Epithelial cell of esophagus (primary cell): ENCODE data around the gene DHX57.

ENCODE experiments used
- DNase-seq: peaks from one replicate; pipeline ENCODE4 v3.0.0; 2010; ENCODE audit warnings: low read depth
- H3K4me3 ChIP-seq: 2 replicates; pipeline ENCODE4 v1.5.1; 2011; ENCODE audit warnings: mild to moderate bottlenecking, low read length, control low read depth
- TF ChIP-seq, protein P1 (sequence below): IDR thresholded peaks from 2 replicates; pipeline ENCODE4 v1.5.1; 2011; ENCODE audit warnings: low read depth, mild to moderate bottlenecking, low read length, control low read depth, inconsistent platforms; ENCODE audit not compliant: insufficient read depth; ENCODE audit errors: missing control alignments

DHX57 gene

DNA sequence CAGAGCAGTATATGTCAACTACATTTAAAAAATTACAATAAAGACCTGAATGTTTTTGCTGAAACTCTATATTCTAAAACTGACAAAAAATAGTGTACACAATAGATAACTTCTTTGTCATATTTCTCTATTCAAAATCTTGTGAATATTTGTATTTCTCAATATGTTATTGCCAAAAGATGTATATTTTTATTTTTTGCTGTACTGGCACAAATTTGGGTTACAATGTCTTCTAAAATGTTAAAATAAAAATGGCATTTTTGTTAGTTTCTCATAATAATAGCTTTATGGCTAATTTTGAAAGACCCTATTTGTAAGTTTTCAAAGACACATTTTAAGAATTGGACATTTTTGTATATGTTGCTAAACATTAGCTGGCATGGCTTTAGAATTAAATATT, 13.3 kb upstream of the DHX57 start:
- H3K4me3 ChIP-seq = no peak overlapping the region
- no peak for DNase-seq
- TF ChIP-seq, protein P1, sequence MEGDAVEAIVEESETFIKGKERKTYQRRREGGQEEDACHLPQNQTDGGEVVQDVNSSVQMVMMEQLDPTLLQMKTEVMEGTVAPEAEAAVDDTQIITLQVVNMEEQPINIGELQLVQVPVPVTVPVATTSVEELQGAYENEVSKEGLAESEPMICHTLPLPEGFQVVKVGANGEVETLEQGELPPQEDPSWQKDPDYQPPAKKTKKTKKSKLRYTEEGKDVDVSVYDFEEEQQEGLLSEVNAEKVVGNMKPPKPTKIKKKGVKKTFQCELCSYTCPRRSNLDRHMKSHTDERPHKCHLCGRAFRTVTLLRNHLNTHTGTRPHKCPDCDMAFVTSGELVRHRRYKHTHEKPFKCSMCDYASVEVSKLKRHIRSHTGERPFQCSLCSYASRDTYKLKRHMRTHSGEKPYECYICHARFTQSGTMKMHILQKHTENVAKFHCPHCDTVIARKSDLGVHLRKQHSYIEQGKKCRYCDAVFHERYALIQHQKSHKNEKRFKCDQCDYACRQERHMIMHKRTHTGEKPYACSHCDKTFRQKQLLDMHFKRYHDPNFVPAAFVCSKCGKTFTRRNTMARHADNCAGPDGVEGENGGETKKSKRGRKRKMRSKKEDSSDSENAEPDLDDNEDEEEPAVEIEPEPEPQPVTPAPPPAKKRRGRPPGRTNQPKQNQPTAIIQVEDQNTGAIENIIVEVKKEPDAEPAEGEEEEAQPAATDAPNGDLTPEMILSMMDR = no peak

DNA sequence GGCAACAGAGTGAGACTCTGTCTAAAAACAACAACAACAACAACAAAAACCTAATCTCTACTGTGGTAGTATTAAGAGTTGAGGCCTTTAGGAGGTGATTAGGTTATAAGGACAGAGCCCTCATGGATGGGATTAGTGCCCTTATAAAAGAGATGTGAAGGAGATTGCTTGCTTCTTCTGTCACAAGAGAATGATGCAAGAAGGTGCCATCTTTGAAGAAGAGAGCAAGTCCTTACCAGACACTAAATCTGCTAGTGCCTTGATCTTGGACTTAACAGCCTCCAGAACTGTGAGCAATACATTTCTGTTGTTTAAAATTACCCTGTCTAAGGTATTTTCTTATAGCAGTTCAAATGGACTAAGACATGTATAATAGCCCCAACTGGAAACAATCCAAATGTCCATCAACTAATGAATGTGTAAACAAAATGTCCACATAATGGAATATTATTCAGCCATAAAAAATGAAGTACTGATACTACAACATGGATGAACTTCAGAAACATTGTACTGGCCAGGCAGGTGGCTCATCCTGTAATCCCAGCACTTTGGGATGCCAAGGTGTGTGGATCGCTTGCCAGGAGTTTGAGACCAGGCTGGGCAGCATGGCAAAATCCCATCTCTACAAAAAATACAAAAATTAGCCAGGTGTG, 12.3 kb upstream of the DHX57 start:
- DNase-seq = no peak
- no peak overlapping the region for H3K4me3 ChIP-seq
- TF ChIP-seq, protein P1 = no peak

DNA sequence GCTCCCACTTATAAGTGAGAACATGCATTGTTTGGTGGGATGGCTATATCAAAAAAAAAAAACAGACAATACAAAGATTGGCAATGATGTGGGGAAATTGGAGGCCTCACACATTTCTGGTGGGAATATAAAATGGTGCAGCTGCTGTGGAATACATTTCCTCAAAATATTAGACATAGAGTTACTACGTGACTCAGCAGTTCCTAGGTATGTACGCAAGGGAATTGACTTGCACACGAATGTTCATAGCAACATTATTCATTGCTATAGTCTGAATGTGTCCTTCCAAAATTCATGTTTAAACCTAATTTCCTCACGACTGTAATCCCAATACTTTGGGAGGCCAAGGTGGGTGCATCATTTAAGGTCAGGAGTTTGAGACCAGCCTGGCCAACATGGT, 11.6 kb upstream of the DHX57 start:
- no peak for DNase-seq
- H3K4me3 ChIP-seq = no peak overlapping the region
- TF ChIP-seq, protein P1 = no peak

DNA sequence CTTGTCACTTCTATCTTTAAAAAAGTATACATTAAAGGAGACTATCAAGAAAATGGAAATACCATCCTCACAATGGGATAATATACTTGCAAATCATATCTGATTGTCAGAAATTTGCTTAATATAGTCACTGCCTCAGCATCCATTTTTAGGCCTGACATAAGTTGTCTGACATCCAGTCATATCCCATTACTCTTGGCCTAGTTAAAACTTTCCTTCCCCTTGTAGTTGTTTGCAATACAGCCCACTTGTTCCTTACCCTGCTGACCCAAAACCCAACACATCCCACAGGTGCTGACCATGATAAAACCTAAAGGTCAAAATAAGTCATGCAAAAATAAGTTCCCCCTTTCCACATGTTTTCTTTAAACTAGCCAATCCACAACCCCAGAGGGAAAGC, 10.3 kb upstream of the DHX57 start:
- no peak for DNase-seq
- H3K4me3 ChIP-seq = no peak overlapping the region
- TF ChIP-seq, protein P1 = no peak

DNA sequence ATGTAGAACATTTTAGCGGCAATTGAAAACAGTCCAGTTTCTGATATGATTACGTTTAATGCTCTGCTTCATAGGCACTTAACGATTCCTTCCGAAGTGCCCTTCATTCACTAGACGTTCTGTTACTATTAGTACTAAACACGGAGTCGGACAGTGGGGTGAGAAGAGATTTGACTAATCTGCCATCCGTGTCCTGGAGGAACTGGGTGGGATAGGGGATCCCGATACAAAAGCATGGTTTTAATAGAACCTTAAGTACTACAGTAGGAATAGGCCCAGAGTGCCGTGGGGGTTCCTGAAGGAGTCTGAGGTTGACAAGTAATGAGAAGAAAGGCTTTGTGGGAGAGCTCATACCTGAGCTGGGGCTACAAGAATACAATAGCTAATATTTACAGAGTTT, 673 bp upstream of the DHX57 start:
- peak overlapping the region; percentile 97 for H3K4me3 ChIP-seq
- no peak for DNase-seq
- TF ChIP-seq, protein P1 = no peak

DNA sequence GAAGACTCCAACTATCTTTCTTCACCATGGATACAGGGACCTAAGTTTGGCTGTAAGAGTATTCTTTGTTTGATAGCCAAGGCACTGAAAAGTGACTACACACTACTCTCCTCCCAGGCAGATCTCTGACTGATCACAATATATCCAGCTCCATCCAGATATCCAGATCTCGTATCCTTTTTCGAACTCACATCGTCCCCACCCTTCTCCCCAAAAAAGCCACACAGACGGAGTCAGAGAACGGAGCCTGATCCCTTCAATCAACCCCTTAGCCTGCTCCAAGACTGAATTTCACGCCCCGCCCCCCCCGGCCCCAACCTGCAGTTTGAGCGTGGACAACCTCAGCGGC, 533 bp downstream of the DHX57 start:
- no peak for DNase-seq

DNA sequence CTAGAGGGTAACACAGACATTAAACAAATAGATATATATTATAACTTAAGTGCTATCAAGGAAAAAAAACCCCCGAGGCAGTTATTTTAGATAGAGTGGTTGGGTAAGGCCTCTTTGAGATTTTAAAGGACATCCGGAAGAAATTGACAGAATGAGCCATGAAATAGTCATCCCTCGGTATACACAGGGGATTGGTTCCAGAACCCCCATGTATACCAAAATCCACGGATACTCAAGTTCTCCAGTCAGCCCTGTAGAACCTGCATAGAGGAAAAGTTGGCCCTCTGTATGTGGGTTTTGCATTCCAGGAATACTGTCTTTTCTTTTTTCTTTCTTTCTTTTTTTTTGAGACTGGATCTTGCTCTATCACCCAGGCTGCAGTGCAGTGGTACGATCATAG, 2.0 kb downstream of the DHX57 start:
- TF ChIP-seq, protein P1 = no peak
- DNase-seq = no peak
- no peak overlapping the region for H3K4me3 ChIP-seq

More for the DNA sequence above, 533 bp downstream of the DHX57 start:
- TF ChIP-seq, protein P1 = no peak
- peak overlapping the region; percentile 97 for H3K4me3 ChIP-seq
